Measurements from ENCODE around the gene YPEL2.

The YPEL2 gene

GRCh38 chr17:59330053-59330942 lies 1.2 kb upstream of the YPEL2 start:
- DNase-seq (ENCODE audit: extremely low read depth in 1 of 2, low read depth in 1 of 2) = no peak

- DNase-seq (ENCODE audit: extremely low read depth in 1 of 2, low read depth in 1 of 2) = no peak
These were observed 684 bp downstream of the YPEL2 start for GRCh38 chr17:59331929-59332748.

- DNase-seq (ENCODE audit: extremely low read depth in 1 of 2, low read depth in 1 of 2) = no peak
These were observed 1.4 kb downstream of the YPEL2 start for GRCh38 chr17:59332749-59333377.

- DNase-seq (ENCODE audit: extremely low read depth in 1 of 2, low read depth in 1 of 2) = no peak
These were observed 2.4 kb downstream of the YPEL2 start for GRCh38 chr17:59333836-59334235.

- no peak for DNase-seq (ENCODE audit: extremely low read depth in 1 of 2, low read depth in 1 of 2)
These were observed 4.2 kb downstream of the YPEL2 start for GRCh38 chr17:59335685-59336084.

- no peak for DNase-seq (ENCODE audit: extremely low read depth in 1 of 2, low read depth in 1 of 2)
These were observed 6.4 kb downstream of the YPEL2 start for GRCh38 chr17:59337741-59338299.

GRCh38 chr17:59338498-59338897 lies 7.0 kb downstream of the YPEL2 start:
- no peak for DNase-seq (ENCODE audit: extremely low read depth in 1 of 2, low read depth in 1 of 2)

GRCh38 chr17:59341922-59342321 lies 10.5 kb downstream of the YPEL2 start:
- DNase-seq (ENCODE audit: extremely low read depth in 1 of 2, low read depth in 1 of 2) = no peak

- no peak for DNase-seq (ENCODE audit: extremely low read depth in 1 of 2, low read depth in 1 of 2)
These were observed 11.3 kb downstream of the YPEL2 start for GRCh38 chr17:59342681-59343131.

GRCh38 chr17:59345476-59345875 lies 14.0 kb downstream of the YPEL2 start:
- no peak for DNase-seq (ENCODE audit: extremely low read depth in 1 of 2, low read depth in 1 of 2)

GRCh38 chr17:59346341-59346740 lies 14.9 kb downstream of the YPEL2 start:
- no peak for DNase-seq (ENCODE audit: extremely low read depth in 1 of 2, low read depth in 1 of 2)

- DNase-seq (ENCODE audit: extremely low read depth in 1 of 2, low read depth in 1 of 2) = no peak
These were observed 15.5 kb downstream of the YPEL2 start for GRCh38 chr17:59346876-59347407.

- DNase-seq (ENCODE audit: extremely low read depth in 1 of 2, low read depth in 1 of 2) = no peak
These were observed 16.5 kb downstream of the YPEL2 start for GRCh38 chr17:59347975-59348391.

GRCh38 chr17:59349178-59349577 lies 17.7 kb downstream of the YPEL2 start:
- DNase-seq (ENCODE audit: extremely low read depth in 1 of 2, low read depth in 1 of 2) = no peak

GRCh38 chr17:59353106-59353854 lies 21.8 kb downstream of the YPEL2 start:
- no peak for DNase-seq (ENCODE audit: extremely low read depth in 1 of 2, low read depth in 1 of 2)

GRCh38 chr17:59353936-59354755 lies 22.7 kb downstream of the YPEL2 start:
- DNase-seq (ENCODE audit: extremely low read depth in 1 of 2, low read depth in 1 of 2) = no peak

GRCh38 chr17:59355030-59355701 lies 23.7 kb downstream of the YPEL2 start:
- DNase-seq (ENCODE audit: extremely low read depth in 1 of 2, low read depth in 1 of 2) = no peak

GRCh38 chr17:59355702-59356325 lies 24.4 kb downstream of the YPEL2 start:
- no peak for DNase-seq (ENCODE audit: extremely low read depth in 1 of 2, low read depth in 1 of 2)
